ENCODE measurements around the gene SHISAL1.

- no peak for TF ChIP-seq CTCF (IDR thresholded peaks at IDR 0.05; ENCODE audit: extremely low read depth in 1 of 2, insufficient read depth in 1 of 2, low read depth in 1 of 2, low read length in 2 of 2)
- no peak for TF ChIP-seq POLR2A (IDR thresholded peaks at IDR 0.05; ENCODE audit: low read depth, low read length)
- TF ChIP-seq, protein P1, sequence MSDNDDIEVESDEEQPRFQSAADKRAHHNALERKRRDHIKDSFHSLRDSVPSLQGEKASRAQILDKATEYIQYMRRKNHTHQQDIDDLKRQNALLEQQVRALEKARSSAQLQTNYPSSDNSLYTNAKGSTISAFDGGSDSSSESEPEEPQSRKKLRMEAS (IDR thresholded peaks at IDR 0.05; ENCODE audit: insufficient read depth, insufficient read length) = no peak
- TF ChIP-seq FOS (IDR thresholded peaks at IDR 0.05; ENCODE audit: borderline replicate concordance, insufficient read depth, low read length) = no peak
- no peak for TF ChIP-seq POLR2AphosphoS5 (IDR thresholded peaks at IDR 0.05; ENCODE audit: insufficient read depth, low read depth, low read length)
- TF ChIP-seq EZH2 (IDR thresholded peaks at IDR 0.05; ENCODE audit: borderline replicate concordance, low read depth, low read length, severe bottlenecking) = no peak
These were observed 41.5 kb upstream of the SHISAL1 start for GRCh38 chr22:44354288-44354687.
